ENCODE measurements around the gene CDK15. TPM values are rescaled to one million over a fixed set of nuclear protein-coding genes. Genes with fewer than 3 reads are reported as not detected.

CDK15 gene
- total RNA-seq, 1 donor from 2014 or later = 6.8 TPM

- Mint-ChIP-seq H3K4me3 (no peak overlapping the region), H3K27ac (peak overlapping the region; percentile 75), H3K27me3 (ENCODE audit: low read depth) (no peaks in the 10 kb centered on the region), H3K9me3 (peaks cover 14% of the 10 kb centered on the region), H3K4me1 (peaks cover 31% of the 10 kb centered on the region), H3K36me3 (peaks cover 10% of the 10 kb centered on the region)
- no peak for DNase-seq (ENCODE audit: low spot score in 2 of 2, unreplicated experiment in 2 of 2)
- TF ChIP-seq, protein P1, sequence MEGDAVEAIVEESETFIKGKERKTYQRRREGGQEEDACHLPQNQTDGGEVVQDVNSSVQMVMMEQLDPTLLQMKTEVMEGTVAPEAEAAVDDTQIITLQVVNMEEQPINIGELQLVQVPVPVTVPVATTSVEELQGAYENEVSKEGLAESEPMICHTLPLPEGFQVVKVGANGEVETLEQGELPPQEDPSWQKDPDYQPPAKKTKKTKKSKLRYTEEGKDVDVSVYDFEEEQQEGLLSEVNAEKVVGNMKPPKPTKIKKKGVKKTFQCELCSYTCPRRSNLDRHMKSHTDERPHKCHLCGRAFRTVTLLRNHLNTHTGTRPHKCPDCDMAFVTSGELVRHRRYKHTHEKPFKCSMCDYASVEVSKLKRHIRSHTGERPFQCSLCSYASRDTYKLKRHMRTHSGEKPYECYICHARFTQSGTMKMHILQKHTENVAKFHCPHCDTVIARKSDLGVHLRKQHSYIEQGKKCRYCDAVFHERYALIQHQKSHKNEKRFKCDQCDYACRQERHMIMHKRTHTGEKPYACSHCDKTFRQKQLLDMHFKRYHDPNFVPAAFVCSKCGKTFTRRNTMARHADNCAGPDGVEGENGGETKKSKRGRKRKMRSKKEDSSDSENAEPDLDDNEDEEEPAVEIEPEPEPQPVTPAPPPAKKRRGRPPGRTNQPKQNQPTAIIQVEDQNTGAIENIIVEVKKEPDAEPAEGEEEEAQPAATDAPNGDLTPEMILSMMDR (IDR thresholded peaks at IDR 0.05; ENCODE audit: unreplicated experiment) = no peak
These were observed 131.9 kb downstream of the CDK15 start for GRCh38 chr2:201938156-201938775.

- DNase-seq (ENCODE audit: low spot score in 2 of 2, unreplicated experiment in 2 of 2) = no peak
- peaks cover 27% of the 10 kb centered on the region for H3K4me1 Mint-ChIP-seq
- H3K4me3 Mint-ChIP-seq = no peak overlapping the region
- TF ChIP-seq, protein P1 (IDR thresholded peaks at IDR 0.05; ENCODE audit: unreplicated experiment) = no peak
- peak overlapping the region; percentile 28 for H3K27ac Mint-ChIP-seq
- H3K9me3 Mint-ChIP-seq = peaks cover 14% of the 10 kb centered on the region
- no peaks in the 10 kb centered on the region for H3K27me3 Mint-ChIP-seq (ENCODE audit: low read depth)
- peaks cover 10% of the 10 kb centered on the region for H3K36me3 Mint-ChIP-seq
These were observed 132.4 kb downstream of the CDK15 start for GRCh38 chr2:201938781-201939180.

DNA sequence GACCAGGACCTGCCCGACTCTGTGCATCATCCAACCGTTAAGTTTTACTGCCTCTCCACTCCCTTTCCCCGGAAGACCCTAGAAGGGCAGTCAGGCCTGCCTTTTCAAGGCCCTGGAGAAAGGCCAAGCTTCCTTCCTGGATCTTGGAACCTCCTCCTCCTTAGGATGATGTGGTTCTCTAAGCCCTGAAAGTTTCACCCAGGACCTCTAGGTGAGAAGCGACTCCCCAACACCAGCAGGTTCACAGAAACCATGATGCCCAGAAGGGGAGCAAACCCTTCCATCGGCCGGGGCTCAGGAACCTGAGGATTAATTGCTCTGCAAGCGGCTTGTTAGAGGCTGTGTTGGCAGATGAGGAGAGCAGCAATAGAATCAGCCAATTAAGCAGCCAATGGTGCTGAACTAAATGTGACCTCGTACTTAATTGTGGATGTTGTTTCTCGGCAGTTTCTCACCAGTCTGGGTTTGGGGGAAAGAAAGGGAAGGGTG is 133.2 kb downstream of the CDK15 start:
- TF ChIP-seq, protein P1 (IDR thresholded peaks at IDR 0.05; ENCODE audit: unreplicated experiment) = no peak
- Mint-ChIP-seq H3K9me3 (peaks cover 14% of the 10 kb centered on the region), H3K27me3 (ENCODE audit: low read depth) (no peaks in the 10 kb centered on the region), H3K36me3 (peaks cover 10% of the 10 kb centered on the region), H3K27ac (no peak overlapping the region), H3K4me1 (peaks cover 24% of the 10 kb centered on the region), H3K4me3 (no peak overlapping the region)
- DNase-seq (ENCODE audit: low spot score in 2 of 2, unreplicated experiment in 2 of 2) = no peak

DNA sequence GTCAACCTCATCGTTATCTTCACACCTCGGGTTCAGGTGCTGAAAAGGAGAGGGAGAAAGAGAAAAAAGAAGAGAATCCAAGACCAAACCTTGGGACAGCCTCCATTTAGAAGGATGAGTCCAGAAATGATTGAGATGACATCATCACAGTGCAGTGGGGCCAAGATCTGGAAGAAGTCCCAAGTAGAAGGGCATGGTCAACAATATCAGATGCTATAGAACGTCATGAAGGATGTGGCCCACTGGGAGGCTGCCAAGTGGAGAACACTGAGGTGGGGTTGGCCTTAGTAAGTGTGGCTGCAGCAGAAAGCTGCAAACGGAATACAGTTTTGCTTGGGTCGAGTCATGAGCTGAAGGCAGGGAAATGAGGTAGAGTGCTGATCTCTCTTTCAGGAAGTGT is 136.2 kb downstream of the CDK15 start:
- H3K36me3 Mint-ChIP-seq = no peaks in the 10 kb centered on the region
- no peak for DNase-seq (ENCODE audit: low spot score in 2 of 2, unreplicated experiment in 2 of 2)
- TF ChIP-seq, protein P1 (IDR thresholded peaks at IDR 0.05; ENCODE audit: unreplicated experiment) = no peak
- H3K4me3 Mint-ChIP-seq = no peak overlapping the region
- no peak overlapping the region for H3K27ac Mint-ChIP-seq
- no peaks in the 10 kb centered on the region for H3K27me3 Mint-ChIP-seq (ENCODE audit: low read depth)
- H3K9me3 Mint-ChIP-seq = peaks cover 3% of the 10 kb centered on the region
- H3K4me1 Mint-ChIP-seq = peaks cover 24% of the 10 kb centered on the region

Other genes with a start within 250 kb of the CDK15 start
- 44.1 to 52.7 TPM (median 50.0 TPM) in 3 replicates for gene TMEM237, start 163.0 kb upstream of the CDK15 start, total RNA-seq
- gene MPP4, start 107.9 kb upstream of the CDK15 start, total RNA-seq = 0.18 to 0.27 TPM (median 0.27 TPM) in 3 replicates
- gene ALS2, start 25.6 kb upstream of the CDK15 start, total RNA-seq = 36.1 to 40.8 TPM (median 36.5 TPM) in 3 replicates
- gene FZD7, start 227.3 kb downstream of the CDK15 start, total RNA-seq = 126 to 132 TPM (median 132 TPM) in 3 replicates